ENCODE results near the gene ACAD10. TPM values are rescaled to one million over a fixed set of nuclear protein-coding genes. Genes with fewer than 3 reads are reported as not detected.

The ACAD10 gene
- total RNA-seq, 2 experiments from 2014 or later: 15.0 to 35.3 TPM

GRCh38 chr12:111775205-111776193 lies 89.6 kb downstream of the ACAD10 start:
- Histone ChIP-seq H3K4me3 (ENCODE audit: low read depth, low read length, poor library complexity, severe bottlenecking) (peak overlapping the region; percentile 21), H3K79me2 (ENCODE audit: insufficient read depth, low read depth, low read length) (no peaks in the 10 kb centered on the region), H4K20me1 (ENCODE audit: insufficient read depth, low read length) (no peaks in the 10 kb centered on the region), H3K4me1 (ENCODE audit: insufficient read depth, low read length, poor library complexity, severe bottlenecking) (peaks cover 32% of the 10 kb centered on the region), H3K36me3 (ENCODE audit: insufficient read depth, low read length) (no peaks in the 10 kb centered on the region), H3K27ac (ENCODE audit: low read depth, low read length, poor library complexity, severe bottlenecking) (peak overlapping the region; percentile 48), H3K4me2 (ENCODE audit: low read length) (peak overlapping the region; percentile 59), H3K9me3 (ENCODE audit: low read length) (no peaks in the 10 kb centered on the region), H2AFZ (ENCODE audit: low read length) (peak overlapping the region; percentile 68), H3K9me2 (ENCODE audit: insufficient read depth, low read length) (no peaks in the 10 kb centered on the region)
- peak; percentile 80 for DNase-seq (ENCODE audit: low spot score)
- ChIA-PET CTCF (ENCODE audit: unreplicated experiment) (no interaction called here), POLR2A (interaction anchor here (0.5 to 5.1 kb wide), 4 partner anchors 12 to 1776 kb away, joined by 3 to 26 read pairs (median 4); partner anchors contain the start of gene ANKRD13A)
- no TSS peak for BruUV-seq (replicated peaks)
- intact Hi-C loops (cut with micrococcal nuclease; ENCODE audit: unreplicated experiment): no loop called here
- TF ChIP-seq CTCF (conservative IDR thresholded peaks at IDR 0.05; ENCODE audit: low read length) (no peak), EZH2phosphoT487 (IDR thresholded peaks at IDR 0.05; ENCODE audit: borderline replicate concordance, low read depth, low read length) (no peak)

GRCh38 chr12:111776836-111777344 lies 91.0 kb downstream of the ACAD10 start:
- H2AFZ ChIP-seq (ENCODE audit: low read length): no peak overlapping the region
- H3K4me1 ChIP-seq (ENCODE audit: insufficient read depth, low read length, poor library complexity, severe bottlenecking): peaks cover 32% of the 10 kb centered on the region
- H3K9me2 ChIP-seq (ENCODE audit: insufficient read depth, low read length): no peaks in the 10 kb centered on the region
- no peak overlapping the region for H3K4me3 ChIP-seq (ENCODE audit: low read depth, low read length, poor library complexity, severe bottlenecking)
- no TSS peak for BruUV-seq (replicated peaks)
- intact Hi-C loops (cut with micrococcal nuclease; ENCODE audit: unreplicated experiment): no loop called here
- no peak overlapping the region for H3K27ac ChIP-seq (ENCODE audit: low read depth, low read length, poor library complexity, severe bottlenecking)
- no peak overlapping the region for H3K4me2 ChIP-seq (ENCODE audit: low read length)
- H4K20me1 ChIP-seq (ENCODE audit: insufficient read depth, low read length): no peaks in the 10 kb centered on the region
- H3K79me2 ChIP-seq (ENCODE audit: insufficient read depth, low read depth, low read length): no peaks in the 10 kb centered on the region
- CTCF ChIA-PET (ENCODE audit: unreplicated experiment): no interaction called here
- H3K36me3 ChIP-seq (ENCODE audit: insufficient read depth, low read length): no peaks in the 10 kb centered on the region
- H3K9me3 ChIP-seq (ENCODE audit: low read length): no peaks in the 10 kb centered on the region
- POLR2A ChIA-PET: interaction anchor here (0.6 to 5.1 kb wide), 5 partner anchors 8 to 364 kb away, joined by 3 to 26 read pairs (median 3); no protein-coding TSS in a partner anchor
- DNase-seq (ENCODE audit: low spot score): no peak
- TF ChIP-seq CTCF (conservative IDR thresholded peaks at IDR 0.05; ENCODE audit: low read length) (no peak), EZH2phosphoT487 (IDR thresholded peaks at IDR 0.05; ENCODE audit: borderline replicate concordance, low read depth, low read length) (no peak)
